ENCODE results near the gene HOXA5.

HOXA5 gene

GRCh38 chr7:27170426-27171324 lies 27.2 kb upstream of the HOXA5 start:
- DNase-seq: no peak

GRCh38 chr7:27169658-27170425 lies 26.4 kb upstream of the HOXA5 start:
- peak; percentile 58 for DNase-seq

GRCh38 chr7:27168265-27168947 lies 24.9 kb upstream of the HOXA5 start:
- peak; percentile 54 for DNase-seq

GRCh38 chr7:27167916-27168264 lies 24.4 kb upstream of the HOXA5 start:
- no peak for DNase-seq

GRCh38 chr7:27166531-27167505 lies 23.3 kb upstream of the HOXA5 start:
- DNase-seq: no peak

- DNase-seq: no peak
Measured at GRCh38 chr7:27165996-27166530, 22.6 kb upstream of the HOXA5 start.

- DNase-seq: no peak
Measured at GRCh38 chr7:27165089-27165995, 21.9 kb upstream of the HOXA5 start, which contains the start of gene HOXA9. TSS of gene HOXA9 (minus strand) at chr7:27165537. CDS start at chr7:27165457, 80 bp downstream.

GRCh38 chr7:27164367-27165088 lies 21.0 kb upstream of the HOXA5 start:
- no peak for DNase-seq

- DNase-seq: no peak
Measured at GRCh38 chr7:27164045-27164366, 20.5 kb upstream of the HOXA5 start.

- no peak for DNase-seq
Measured at GRCh38 chr7:27163288-27164044, 20.0 kb upstream of the HOXA5 start.

GRCh38 chr7:27162561-27163287 lies 19.2 kb upstream of the HOXA5 start:
- DNase-seq: no peak

GRCh38 chr7:27161721-27162560 lies 18.5 kb upstream of the HOXA5 start:
- DNase-seq: no peak

- DNase-seq: no peak
Measured at GRCh38 chr7:27161214-27161720, 17.8 kb upstream of the HOXA5 start.

GRCh38 chr7:27160546-27161213 lies 17.2 kb upstream of the HOXA5 start:
- DNase-seq: peak; percentile 84

GRCh38 chr7:27160145-27160545 lies 16.7 kb upstream of the HOXA5 start:
- no peak for DNase-seq

- DNase-seq: no peak
Measured at GRCh38 chr7:27159266-27160144, 16.0 kb upstream of the HOXA5 start.
